Measurements from ENCODE around the gene RALGPS1.

The RALGPS1 gene

GRCh38 chr9:126957687-126958053 lies 43.1 kb downstream of the RALGPS1 start:
- DNase-seq: no peak

GRCh38 chr9:126959336-126959735 lies 44.8 kb downstream of the RALGPS1 start:
- DNase-seq: no peak

GRCh38 chr9:126959917-126960316 lies 45.3 kb downstream of the RALGPS1 start:
- DNase-seq: no peak

GRCh38 chr9:126962336-126962735 lies 47.8 kb downstream of the RALGPS1 start:
- no peak for DNase-seq

- DNase-seq: no peak
Measured at GRCh38 chr9:126965077-126965476, 50.5 kb downstream of the RALGPS1 start.

GRCh38 chr9:126965541-126966428 lies 51.2 kb downstream of the RALGPS1 start:
- peak; percentile 70 for DNase-seq

GRCh38 chr9:126971261-126971660 lies 56.7 kb downstream of the RALGPS1 start:
- no peak for DNase-seq

- no peak for DNase-seq
Measured at GRCh38 chr9:126973651-126974529, 59.3 kb downstream of the RALGPS1 start.

GRCh38 chr9:126974594-126974993 lies 60.0 kb downstream of the RALGPS1 start:
- DNase-seq: no peak

- DNase-seq: no peak
Measured at GRCh38 chr9:126975327-126976220, 61.0 kb downstream of the RALGPS1 start.

- no peak for DNase-seq
Measured at GRCh38 chr9:126979461-126979860, 64.9 kb downstream of the RALGPS1 start.

- no peak for DNase-seq
Measured at GRCh38 chr9:126980231-126980630, 65.6 kb downstream of the RALGPS1 start.

- no peak for DNase-seq
Measured at GRCh38 chr9:126981218-126981617, 66.6 kb downstream of the RALGPS1 start.

GRCh38 chr9:126982215-126983002 lies 67.8 kb downstream of the RALGPS1 start:
- no peak for DNase-seq

- no peak for DNase-seq
Measured at GRCh38 chr9:126983767-126984166, 69.2 kb downstream of the RALGPS1 start.

- DNase-seq: no peak
Measured at GRCh38 chr9:126984969-126985368, 70.4 kb downstream of the RALGPS1 start.

- DNase-seq: peak; percentile 97
Measured at GRCh38 chr9:126985870-126986498, 71.4 kb downstream of the RALGPS1 start.

GRCh38 chr9:126986506-126986951 lies 71.9 kb downstream of the RALGPS1 start:
- no peak for DNase-seq

- DNase-seq: no peak
Measured at GRCh38 chr9:126988857-126989256, 74.3 kb downstream of the RALGPS1 start.

GRCh38 chr9:126989847-126990842 lies 75.6 kb downstream of the RALGPS1 start:
- DNase-seq: no peak
